ENCODE results near the gene ARID1A.

DNA sequence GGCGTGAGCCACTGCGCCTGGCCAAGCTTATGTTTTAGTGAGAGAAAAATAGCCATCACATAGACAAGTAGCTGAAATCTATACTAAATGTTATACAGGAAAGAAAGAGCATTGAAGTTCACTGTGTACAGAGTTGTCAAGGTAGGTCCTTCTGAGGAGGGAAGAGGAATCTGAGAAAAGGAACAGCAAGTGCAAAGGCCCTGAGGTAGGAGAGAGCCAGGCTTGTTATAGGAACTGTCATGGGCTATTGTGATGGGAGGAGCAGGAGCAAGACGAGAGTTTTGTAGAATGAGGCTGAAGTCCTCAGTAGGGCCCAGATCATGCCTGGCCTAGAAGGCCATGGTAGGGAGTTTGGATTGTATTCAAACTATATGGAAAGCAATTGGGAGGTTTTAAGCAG, 135.2 kb downstream of the ARID1A start:
- TF ChIP-seq, protein P1, sequence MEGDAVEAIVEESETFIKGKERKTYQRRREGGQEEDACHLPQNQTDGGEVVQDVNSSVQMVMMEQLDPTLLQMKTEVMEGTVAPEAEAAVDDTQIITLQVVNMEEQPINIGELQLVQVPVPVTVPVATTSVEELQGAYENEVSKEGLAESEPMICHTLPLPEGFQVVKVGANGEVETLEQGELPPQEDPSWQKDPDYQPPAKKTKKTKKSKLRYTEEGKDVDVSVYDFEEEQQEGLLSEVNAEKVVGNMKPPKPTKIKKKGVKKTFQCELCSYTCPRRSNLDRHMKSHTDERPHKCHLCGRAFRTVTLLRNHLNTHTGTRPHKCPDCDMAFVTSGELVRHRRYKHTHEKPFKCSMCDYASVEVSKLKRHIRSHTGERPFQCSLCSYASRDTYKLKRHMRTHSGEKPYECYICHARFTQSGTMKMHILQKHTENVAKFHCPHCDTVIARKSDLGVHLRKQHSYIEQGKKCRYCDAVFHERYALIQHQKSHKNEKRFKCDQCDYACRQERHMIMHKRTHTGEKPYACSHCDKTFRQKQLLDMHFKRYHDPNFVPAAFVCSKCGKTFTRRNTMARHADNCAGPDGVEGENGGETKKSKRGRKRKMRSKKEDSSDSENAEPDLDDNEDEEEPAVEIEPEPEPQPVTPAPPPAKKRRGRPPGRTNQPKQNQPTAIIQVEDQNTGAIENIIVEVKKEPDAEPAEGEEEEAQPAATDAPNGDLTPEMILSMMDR (IDR thresholded peaks at IDR 0.05): no peak
- TF ChIP-seq POLR2A (IDR thresholded peaks at IDR 0.05): no peak

Measured in thyroid gland (tissue), 4 donors.